ENCODE measurements around the gene AGPAT3. TPM values are rescaled to one million over a fixed set of nuclear protein-coding genes. Genes with fewer than 3 reads are reported as not detected.
A peak's percentile ranks its signal among the peaks of the same experiment; 100 is the strongest.
"Not testable (repeated sequence)": the region's sequence is repeated elsewhere in the genome, so short reads cannot be mapped to it uniquely, and the experiment has no call there.

The AGPAT3 gene
- total RNA-seq, 1 experiment from 2014 or later: 43.3 TPM

- DNase-seq (ENCODE audit: low read depth): no peak
Observed at GRCh38 chr21:43882952-43883545, 18.0 kb downstream of the AGPAT3 start.

DNA sequence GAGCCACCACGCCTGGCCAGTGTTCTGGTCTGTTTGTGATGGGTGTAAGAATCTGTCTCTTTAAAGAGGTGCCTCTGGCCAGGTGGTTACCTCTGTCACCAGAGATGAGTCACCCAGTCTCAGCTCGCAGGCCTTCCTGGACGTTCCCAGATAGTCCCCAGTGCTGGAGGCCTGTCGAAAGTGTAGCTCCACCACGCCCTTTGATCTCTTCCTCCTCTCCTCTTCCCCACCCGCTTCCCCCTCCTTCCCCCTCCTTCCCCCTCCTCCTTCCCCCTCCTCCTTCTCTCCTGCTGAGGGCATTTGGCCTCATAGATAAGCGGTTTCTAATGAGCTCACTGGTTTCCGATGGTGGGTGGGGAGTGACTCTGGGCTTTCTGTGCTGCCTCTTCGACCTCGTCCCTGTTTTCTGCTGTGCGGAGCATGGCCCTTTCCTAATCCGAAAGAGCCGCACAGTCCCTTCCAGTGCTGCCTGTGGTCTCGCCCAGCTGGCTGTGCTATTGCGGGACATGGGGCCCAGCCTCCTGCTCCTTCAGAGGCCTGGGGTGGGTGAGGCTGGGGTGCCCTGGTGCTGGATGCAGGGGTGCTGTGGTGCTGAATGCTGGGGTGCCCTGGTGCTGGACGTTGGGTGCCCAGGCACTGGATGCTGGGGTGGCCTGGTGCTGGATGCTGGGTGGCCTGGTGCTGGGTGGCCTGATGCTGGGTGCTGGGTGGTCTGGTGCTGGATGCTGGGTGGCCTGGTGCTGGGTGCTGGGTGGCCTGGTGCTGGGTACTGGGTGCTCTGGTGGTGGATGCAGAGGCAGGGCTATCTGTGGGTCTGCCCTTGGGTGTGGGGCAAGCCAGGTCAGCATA is 19.2 kb downstream of the AGPAT3 start:
- DNase-seq (ENCODE audit: low read depth): peak; percentile 56

GRCh38 chr21:43884861-43885417 is 19.9 kb downstream of the AGPAT3 start:
- no peak for DNase-seq (ENCODE audit: low read depth)

GRCh38 chr21:43885721-43886120 is 20.7 kb downstream of the AGPAT3 start:
- no peak for DNase-seq (ENCODE audit: low read depth)

GRCh38 chr21:43886565-43886964 is 21.5 kb downstream of the AGPAT3 start:
- no peak for DNase-seq (ENCODE audit: low read depth)

DNA sequence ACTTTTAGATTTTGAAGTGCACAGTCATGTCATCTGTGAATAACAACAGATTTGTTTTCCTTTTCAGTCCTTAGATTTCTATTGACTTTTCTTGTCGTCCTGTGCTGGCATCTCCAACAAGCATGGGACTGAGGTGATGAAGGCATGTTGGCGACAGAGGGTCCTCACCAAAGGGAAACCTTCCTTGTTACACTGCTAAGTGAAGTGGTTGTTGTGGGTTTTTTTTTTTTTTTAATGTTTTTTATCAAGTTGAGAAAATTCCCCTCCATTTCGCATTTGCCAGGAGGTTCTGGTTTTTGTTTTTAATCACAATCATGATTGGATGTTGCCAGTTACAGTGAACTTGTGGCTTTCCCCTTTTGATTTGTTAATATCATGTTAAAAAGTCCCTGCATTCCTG is 24.0 kb downstream of the AGPAT3 start:
- no peak for DNase-seq (ENCODE audit: low read depth)

GRCh38 chr21:43890042-43890441 is 25.0 kb downstream of the AGPAT3 start:
- DNase-seq (ENCODE audit: low read depth): no peak

DNA sequence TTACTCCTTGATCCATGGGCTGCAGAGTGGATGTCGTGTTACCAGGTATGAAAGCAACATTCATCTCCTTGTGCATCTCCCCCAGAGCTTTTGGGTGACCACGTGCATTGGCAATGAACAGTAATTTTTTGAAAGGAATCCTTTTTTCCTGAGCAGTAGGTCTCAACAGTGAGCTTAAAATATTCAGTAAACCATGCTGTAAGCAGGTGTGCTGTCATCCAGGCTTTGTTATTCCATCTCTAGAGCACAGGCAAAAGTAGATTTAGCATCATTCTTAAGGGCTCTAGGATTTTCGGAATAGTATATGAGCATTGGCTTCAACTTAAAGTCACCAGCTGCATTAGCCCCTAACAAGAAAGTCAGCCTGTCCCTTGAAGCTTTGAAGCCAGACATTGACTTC is 27.3 kb downstream of the AGPAT3 start:
- no peak for DNase-seq (ENCODE audit: low read depth)

DNA sequence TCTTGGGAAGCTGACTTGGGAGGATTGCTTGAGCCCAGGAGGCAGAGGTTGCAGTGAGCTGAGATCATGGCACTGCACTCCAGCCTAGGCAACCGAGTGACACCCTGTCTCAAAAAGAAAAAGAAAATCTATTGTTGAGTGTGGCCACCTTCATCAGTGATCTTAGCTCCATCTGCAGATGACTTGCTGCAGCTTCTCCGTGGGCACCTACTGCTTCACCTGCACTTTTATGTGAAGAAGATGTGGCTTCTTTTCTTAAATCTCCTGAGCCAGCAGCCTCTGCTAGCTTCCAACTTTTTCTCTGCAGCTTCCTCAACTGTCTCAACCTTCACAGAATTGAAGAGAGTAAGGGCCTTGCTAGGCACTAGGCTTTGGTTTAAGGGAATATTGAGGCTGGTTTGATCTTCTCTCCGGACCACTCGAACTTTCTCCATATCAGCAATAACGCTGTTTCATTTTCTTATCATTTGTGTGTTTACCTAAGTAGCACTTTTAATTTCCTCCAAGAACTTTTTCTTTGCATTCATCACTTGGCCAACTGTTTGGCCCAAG is 28.0 kb downstream of the AGPAT3 start:
- DNase-seq (ENCODE audit: low read depth): no peak

DNA sequence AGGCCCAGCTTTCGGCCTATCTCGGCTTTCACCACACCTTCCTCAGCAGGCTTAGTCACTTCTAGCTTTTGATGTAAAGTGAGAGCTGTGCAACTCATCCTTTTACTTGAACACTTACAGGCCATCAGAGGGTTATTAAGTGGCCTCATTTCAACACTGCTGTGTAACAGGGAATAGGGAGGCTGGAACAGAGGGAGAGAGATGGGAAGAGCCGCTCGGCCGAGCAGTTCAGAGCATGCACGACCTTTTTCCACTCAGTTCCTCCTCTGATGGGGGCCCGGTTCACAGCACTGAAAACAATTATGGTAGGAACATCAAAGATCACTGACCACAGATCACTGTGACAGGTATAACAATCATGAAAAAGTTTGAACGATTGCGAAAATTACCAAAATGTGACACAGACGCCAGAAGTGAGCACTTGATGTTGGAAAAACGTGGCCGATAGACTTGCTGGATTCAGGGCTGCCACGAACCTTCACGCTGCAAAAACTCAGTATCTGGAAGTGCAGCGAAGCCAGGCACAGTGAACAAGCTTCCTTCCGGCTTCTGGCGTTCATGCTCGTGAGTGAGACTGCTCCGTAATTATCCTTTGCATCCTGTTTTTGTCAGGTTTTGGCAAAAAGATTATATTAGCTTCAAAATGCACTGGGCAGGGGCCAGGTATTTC is 28.6 kb downstream of the AGPAT3 start:
- DNase-seq (ENCODE audit: low read depth): no peak

DNA sequence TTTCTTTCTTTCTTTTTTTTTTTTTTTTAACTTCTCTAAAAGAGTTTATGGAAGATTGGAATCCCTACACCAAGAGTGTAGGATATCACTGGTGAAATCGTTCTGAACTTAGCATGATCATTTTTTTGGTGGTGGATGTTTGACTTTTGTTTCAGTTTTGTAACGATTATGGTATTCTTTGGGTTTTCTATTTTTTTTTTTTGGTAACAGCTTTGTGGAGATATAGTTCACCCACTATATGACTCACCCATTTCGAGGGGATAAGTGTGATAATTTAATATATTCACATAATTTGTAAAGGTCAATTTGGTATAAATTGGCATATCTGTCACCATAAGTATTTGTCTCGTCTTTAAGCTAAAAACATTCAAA is 29.2 kb downstream of the AGPAT3 start:
- no peak for DNase-seq (ENCODE audit: low read depth)

GRCh38 chr21:43895196-43895595 is 30.2 kb downstream of the AGPAT3 start:
- no peak for DNase-seq (ENCODE audit: low read depth)

DNA sequence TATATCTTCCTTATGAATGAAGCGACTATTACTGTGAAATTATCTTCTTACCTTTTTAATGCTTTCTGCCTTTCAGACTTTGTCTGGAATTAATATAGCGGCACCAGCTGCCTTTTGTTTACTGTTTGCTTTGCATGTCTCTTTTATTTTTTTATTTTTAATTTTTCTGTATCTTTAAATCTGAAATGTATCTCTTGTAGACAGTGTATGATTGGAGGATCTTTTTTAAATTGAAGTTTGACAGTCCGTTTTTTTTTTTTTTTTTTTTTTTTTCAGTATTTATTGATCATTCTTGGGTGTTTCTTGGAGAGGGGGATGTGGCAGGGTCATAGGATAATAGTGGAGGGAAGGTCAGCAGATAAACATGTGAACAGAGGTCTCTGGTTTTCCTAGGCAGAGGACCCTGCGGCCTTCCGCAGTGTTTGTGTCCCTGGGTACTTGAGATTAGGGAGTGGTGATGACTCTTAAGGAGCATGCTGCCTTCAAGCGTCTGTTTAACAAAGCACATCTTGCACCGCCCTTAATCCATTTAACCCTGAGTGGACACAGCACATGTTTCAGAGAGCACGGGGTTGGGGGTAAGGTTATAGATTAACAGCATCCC is 31.8 kb downstream of the AGPAT3 start:
- not testable (repeated sequence) for DNase-seq (ENCODE audit: low read depth)

DNA sequence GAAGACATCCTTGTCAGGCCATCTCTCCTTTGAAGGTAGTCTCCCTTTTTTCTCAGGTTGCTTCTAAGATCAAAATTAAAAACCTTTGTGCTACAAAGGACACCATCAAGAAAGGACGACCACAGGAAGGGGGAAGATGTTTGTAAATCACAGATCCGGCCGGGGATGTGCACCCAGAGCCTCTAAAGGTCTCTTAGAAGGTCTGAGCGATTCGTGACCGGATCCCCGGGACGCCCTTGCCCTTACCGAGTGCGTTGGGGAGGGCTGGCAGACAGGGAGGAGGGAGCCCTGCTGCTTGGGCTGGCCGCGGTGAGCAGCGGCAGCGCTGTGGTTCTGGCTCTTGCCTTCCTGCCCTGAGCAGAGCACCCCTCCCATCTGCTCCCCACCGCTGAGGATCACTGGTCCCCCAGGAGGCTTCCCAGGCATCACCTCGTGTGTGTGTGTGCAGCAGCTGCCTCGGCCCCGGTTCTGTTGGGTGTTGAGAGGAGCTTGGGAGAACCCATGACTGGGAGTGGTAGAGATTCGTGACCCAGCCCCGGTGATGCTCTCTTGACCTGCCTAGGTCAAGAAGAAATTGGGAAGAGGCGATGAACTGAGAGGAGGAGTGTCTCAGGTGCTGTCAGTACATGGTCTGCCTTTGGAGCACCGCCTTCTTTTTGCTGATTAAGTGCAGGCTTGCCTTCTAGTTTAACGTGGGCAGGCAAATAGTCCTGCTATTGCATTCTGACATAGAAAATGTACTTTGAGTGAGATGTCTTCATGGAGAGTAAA is 34.5 kb downstream of the AGPAT3 start:
- no peak for DNase-seq (ENCODE audit: low read depth)

DNA sequence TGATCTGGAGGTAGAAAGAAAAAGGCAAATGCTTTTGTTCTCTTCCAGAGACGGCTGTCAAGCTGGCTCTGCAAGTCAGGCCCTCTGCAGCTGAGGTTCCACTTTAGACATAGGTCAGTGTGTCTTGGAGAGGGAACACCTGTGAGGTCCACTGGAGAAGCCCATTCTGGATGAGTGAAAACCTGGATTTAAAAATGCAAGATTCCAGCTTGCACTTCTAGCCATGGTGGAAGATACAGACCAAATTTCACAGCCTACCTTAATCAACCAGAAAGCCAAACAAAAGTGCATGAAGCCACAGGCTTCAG is 35.0 kb downstream of the AGPAT3 start:
- no peak for DNase-seq (ENCODE audit: low read depth)

DNA sequence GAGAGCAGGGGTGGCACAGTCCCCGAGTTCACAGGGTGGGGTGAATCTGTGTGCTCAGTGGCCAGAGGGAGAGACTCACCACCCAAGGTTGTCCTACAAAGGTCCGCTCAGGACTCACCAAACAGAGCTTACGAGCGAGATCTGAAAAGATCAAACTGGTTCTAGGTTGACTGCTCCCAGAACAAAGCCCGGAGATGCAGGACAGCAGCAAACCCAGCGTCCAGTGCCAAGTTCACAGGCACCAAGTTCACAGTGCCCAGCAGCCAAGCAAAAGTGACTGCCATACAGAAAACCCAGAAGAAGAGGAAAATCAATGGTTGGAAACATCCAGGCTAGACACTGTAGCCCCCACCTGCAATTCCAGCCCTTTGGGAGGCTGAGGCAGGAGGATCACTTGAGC is 35.7 kb downstream of the AGPAT3 start:
- DNase-seq (ENCODE audit: low read depth): no peak

GRCh38 chr21:43902441-43902840 is 37.4 kb downstream of the AGPAT3 start:
- DNase-seq (ENCODE audit: low read depth): peak; percentile 32

- DNase-seq (ENCODE audit: low read depth): no peak
Observed at GRCh38 chr21:43903451-43904091, 38.5 kb downstream of the AGPAT3 start.

- DNase-seq (ENCODE audit: low read depth): no peak
Observed at GRCh38 chr21:43904331-43904781, 39.3 kb downstream of the AGPAT3 start.

DNA sequence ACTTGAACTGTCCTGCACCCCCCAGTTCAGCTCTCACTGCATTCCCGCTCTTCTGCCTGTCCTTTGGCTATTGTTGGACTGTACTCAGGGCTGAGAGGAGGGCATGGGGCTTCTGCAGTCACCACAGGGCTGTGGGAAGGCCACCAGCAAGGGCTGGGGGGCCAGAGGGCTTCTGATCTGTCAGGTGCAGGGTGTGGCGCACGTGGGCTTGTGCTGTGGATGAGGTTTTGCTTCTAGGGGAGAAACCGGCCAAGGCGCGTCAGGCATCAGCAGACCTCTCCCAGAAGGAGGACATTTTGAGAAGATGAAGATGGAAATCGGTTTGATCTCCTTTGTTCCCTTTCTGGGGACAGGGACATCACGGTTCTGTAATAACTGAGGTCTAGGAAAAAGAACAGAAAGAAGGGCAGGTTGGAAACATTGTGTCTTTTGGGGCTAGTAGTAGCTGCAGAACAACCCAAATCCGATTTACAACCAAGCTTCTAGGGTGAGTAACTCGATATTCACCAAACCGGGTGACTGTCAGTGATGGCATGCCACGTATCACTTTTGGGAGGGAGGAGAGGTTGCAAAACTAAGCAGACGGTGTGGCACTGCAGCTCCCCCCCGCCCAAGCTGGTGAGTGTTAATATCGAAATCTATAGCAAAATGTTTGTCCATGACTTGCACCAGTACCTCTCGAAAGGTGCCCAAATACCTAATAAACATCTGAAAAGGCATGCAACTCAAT is 40.9 kb downstream of the AGPAT3 start:
- DNase-seq (ENCODE audit: low read depth): no peak

Measured in Daoy (cell line).